Measurements from ENCODE around the gene ZNF10.

Gene ZNF10

DNA sequence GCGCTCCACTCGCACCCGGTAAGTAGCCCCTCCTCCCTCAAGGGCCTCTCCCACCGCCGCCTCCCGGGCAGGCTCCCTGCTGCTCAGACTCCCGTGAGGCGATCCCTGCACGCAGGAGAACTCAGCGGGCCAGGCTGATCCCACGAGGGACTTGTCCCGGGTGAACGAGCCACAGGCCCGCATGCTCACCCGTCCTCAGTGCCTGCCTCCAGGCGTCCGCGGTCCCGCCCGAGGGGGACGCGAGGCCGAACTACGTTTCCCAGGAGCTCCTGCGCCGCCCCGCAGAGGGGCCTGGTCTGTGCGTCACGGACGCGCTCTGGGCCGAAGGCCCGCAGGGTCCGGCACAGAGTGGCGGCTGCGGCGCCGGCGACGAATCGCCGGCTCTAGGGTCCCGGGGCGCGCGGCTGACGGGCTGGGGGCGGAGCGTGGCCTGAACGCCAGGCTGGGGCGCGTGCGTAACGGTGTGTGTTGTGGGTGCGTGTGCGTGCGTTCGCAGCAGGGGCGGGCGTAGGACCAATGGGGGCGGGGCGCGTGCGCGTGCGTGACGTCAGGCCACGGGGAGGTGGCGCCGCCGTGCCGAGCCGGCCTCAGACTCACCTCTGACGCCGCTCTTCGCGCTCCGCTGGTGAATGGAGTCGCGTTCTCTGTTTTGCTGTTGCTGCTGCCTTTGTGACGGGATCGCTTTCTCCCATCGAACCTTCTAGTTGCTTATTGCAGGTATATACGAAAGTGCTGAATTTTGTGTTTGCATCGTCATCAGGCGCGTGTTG lies at the start of gene ZNF10, which contains the start of gene ZNF891:
TSS of gene ZNF10 (plus strand) at position 590 of the 770 bp plus-strand sequence. CDS start 13,866 bp downstream, outside the sequence.
TSS of gene ZNF891 (minus strand) at position 237 of the 770 bp plus-strand sequence. CDS start 8,356 bp downstream, outside the sequence.
- peak; percentile 84 for DNase-seq (ENCODE audit: low spot score)

DNA sequence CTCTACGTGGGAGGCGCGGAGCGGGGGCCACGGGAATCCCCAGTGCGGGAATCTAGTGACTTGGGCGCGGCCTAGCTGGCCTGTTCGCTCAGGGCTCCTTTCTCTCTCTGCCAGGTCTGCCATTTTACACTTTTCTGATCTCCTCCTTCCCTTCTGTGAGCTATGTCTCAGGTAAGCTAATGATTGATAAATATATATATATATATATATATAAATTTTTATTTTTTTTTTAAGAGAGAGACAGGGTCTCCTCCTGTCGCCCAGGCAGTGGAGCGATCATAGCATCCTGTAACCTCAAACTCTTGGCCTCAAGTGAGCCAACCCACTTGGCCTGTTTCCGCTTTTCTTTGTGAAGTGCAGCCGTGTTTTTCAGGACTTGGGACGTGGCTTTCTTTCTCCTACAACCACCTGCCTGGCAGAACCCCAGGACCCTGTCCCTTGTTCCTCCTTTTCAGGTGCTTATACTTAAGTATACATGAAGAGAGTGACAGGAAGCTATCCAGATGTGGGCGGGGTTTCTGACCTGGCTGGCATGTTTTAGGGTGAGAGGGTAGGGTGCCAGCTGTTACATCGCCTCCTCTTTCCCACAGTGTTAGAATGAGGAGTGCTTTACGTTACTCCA lies 49.2 kb upstream of the ZNF10 start:
- no peak for DNase-seq (ENCODE audit: low spot score)

DNA sequence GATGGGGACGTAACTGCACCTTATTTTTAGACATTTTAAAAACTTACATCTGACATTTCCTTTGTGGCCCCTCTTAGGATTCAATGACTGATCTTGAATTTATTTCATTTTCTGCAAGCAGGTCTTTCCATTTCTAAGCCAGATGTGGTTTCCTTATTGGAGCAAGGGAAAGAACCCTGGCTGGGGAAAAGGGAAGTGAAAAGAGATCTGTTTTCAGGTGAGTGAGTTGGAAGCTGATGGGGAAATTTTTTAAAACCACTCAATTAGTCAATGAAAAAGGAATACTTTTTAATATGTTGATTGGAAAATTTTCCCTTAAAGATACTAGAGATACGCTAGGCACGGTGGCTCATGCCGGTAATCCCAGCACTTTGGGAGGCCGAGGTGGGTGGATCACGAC lies 47.1 kb upstream of the ZNF10 start:
- no peak for DNase-seq (ENCODE audit: low spot score)

DNA sequence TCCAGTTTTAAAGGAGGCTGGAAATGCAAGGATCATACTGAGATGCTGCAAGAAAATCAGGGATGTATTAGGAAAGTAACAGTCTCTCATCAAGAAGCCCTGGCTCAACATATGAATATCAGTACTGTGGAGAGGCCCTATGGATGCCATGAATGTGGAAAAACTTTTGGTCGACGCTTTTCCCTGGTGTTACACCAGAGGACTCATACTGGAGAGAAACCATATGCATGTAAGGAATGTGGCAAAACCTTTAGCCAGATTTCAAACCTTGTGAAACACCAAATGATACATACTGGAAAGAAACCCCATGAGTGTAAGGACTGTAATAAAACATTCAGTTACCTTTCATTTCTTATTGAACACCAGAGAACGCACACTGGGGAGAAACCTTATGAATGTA lies 24.8 kb upstream of the ZNF10 start:
- no peak for DNase-seq (ENCODE audit: low spot score)

DNA sequence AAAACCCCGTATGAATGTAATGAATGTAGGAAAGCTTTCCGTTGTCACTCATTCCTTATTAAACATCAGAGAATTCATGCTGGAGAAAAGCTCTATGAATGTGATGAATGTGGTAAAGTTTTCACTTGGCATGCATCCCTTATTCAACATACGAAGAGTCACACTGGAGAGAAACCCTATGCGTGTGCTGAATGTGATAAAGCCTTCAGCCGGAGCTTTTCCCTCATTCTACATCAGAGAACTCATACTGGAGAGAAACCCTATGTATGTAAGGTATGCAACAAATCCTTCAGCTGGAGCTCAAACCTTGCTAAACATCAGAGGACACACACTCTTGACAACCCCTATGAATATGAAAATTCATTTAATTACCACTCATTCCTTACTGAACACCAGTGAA lies 24.2 kb upstream of the ZNF10 start:
- no peak for DNase-seq (ENCODE audit: low spot score)

DNA sequence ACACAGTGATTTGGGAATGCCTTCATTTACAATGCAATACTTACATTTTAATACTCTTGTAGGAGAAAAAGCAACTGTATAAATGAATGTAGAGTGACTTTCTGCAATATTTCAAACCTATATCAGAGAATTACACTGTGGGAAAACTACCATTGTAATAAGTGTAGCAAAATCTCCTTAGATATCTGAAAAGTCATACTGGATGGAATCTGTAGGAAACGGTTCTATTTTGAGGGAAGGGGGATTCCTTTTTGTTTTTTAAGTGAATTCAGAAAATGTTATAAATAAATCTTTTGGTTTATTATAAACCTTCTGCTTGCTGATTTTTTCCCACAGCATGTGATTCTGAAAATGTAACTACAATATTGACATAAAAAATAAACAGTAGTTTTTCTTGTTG lies 23.3 kb upstream of the ZNF10 start:
- DNase-seq (ENCODE audit: low spot score): no peak

DNA sequence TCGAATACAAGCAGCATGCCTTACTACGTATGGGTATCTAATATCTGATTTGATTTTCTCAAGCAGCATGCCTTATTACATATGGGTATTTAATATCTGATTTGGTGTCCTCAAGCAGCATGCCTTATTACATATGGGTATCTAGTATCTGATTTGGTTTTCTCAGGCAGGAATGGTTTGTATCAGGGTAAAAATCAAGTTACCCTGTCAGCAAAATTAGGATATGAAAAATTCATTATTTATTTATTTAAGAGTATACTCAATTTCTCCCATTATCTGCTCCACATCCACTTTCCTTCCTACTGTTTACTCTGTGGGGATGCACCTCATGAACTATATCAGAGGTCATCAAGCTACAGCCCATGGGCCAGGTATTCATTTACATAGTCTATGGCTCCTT lies 22.3 kb upstream of the ZNF10 start:
- DNase-seq (ENCODE audit: low spot score): no peak

DNA sequence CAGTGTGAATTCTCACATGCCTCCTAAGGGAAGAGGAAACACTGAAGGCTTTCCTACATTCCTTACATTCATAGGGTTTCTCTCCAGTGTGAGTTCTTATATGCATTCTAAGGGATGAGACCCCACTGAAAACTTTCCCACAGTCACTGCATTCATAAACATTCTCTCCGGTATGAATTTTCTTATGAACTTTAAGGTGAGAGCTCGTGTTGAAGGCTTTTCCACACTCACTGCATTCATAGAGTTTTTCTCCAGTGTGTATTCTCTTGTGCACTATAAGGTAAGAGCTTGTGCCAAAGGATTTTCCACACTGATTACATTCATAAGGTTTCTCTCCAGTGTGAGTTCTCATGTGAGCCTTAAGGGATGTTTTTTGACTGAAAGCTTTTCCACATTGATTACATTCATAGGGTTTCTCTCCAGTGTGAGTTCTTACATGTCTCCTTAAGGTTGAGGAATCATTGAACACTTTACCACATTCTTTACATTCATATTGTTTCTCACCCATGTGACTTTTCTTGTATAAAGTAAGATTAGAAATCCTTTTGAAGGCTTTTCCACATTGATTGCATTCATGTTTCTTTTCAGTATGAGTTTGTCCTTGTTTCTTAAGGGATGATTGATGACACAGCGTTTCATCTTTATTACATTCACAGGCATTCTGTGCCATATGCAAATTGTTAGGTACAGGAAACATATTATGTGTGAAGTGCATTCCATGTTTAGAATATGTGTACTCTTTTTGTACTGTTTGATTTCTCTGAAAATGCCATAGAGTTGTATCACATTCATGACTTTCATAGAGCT lies 9.8 kb upstream of the ZNF10 start:
- no peak for DNase-seq (ENCODE audit: low spot score)

DNA sequence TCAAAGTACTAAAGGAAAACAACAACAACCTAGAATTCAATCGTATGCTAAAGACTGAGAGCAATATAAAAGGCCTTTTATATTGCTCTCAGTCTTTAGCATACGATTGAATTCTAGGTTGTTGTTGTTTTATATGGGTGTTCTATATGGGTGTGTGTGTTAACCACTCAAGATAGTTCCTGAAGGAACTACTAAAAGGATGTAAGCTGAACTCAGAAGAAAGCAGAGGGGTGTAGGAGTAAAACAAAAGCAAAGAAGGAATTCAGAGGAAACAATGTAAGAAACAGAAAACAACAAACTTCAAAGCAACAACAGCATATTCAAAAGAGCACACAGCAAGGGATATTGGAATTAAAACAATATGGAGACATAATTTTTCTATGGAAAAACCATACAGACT lies 5.8 kb upstream of the ZNF10 start:
- DNase-seq (ENCODE audit: low spot score): no peak

DNA sequence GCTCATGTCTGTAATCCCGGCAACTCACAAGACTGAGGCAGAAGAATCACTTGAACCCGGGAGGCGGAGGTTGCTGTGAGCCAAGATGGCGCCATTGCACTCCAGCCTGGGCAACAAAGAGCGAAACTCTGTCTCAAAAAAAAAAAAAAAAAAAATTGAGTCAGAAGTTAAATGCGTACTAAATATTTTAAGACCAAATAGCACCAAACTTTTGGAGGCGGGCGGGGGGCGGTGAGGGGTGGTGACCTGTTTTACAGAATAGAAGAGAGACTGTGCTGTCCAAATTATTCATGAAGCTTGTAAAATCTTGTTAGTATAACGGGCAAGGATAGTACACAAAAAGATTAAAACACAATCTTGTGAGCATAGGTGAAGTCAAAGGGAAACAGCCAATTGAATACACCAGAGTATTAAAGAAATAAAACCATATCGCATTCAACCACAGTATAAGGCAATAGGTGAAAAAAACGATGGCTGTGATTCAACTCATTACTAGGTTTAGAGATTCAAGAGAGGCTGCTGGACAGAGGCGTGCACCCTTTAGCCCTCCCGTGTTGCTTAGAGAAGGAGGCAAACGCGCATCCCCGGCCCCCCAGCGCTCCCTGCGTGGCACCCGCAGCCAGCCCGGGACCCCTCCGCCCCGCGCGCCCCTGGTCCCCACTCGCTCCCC lies 924 bp upstream of the ZNF10 start:
- no peak for DNase-seq (ENCODE audit: low spot score)

DNA sequence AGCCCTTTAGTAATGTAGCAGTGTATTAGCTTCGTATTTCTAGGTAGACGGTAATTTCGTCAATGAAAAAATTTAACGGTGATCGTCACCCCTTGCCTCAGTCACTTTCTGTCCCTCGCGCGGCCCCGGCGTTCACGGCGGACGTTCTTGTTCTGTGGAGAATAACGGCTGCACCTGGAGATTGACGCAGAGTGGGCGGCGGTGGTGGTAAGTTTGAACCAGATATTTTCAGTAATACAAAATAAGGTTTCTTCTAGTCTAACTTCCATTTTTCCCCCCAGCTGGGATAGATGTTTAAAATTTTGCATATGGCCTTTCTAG lies 341 bp downstream of the ZNF10 start:
- DNase-seq (ENCODE audit: low spot score): no peak

DNA sequence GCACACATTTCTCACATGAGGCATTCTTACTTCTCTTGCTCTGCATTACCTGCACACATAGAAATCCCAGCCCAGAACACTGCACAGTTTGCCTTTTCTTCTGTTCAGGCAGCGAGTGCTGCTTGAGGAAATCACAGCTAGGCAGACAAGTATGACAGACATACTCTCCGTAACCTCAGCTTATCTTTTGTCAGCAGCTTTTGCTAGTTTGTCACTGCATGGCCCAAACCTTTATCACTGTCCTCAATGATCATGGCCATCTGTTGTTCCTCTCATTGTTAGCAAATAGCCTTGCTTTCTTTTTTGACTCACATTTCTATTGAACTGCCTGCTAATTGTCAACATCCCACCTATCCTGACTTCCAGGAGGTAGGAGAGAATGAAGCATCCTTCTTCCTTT lies 5.3 kb downstream of the ZNF10 start:
- no peak for DNase-seq (ENCODE audit: low spot score)

DNA sequence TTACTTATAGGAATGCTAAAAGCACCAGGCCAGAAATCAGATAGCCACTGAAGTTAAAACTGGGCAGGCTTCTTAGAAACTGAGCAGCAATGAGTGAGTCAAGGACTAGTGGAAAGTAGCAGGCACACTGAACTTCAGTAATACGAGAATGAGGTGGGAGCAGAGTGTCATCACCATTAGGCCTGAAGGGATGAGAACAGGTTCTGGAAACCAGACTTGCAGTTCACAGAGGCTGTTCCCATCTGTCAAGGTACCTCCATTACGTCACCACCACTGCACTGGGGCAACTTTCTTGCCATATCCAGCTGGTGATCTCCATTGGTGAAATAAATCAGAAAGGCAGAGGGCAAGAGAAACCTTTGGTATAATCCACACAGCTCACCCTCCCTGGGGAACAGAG lies 15.6 kb downstream of the ZNF10 start:
- DNase-seq (ENCODE audit: low spot score): no peak

DNA sequence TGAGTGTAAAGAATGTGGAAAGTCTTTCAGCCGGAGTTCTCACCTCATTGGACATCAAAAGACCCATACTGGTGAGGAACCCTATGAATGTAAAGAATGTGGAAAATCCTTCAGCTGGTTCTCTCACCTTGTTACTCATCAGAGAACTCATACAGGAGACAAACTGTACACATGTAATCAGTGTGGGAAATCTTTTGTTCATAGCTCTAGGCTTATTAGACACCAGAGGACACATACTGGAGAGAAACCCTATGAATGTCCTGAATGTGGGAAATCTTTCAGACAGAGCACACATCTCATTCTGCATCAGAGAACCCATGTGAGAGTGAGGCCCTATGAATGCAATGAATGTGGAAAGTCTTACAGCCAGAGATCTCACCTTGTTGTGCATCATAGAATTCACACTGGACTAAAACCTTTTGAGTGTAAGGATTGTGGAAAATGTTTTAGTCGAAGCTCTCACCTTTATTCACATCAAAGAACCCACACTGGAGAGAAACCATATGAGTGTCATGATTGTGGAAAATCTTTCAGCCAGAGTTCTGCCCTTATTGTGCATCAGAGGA lies 25.8 kb downstream of the ZNF10 start:
- no peak for DNase-seq (ENCODE audit: low spot score)

DNA sequence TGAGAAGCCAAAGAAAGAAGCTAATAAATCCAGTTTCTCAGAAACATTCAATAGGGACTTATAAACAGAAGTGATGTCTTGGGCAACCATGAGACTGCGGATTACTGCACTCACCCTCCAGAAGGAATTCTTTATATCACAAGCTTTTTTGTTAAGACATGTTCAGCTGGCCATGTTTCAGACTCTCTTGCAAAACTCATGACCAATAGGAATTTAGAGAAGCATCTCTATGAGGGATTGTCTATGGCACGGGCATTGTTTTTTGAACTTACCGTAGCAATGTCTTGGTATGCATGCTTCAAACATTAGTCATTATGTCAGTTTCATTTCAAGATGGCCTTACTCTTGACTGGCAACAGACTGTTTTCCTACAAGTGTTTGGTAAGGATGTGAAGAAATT lies 35.3 kb downstream of the ZNF10 start:
- DNase-seq (ENCODE audit: low spot score): no peak

DNA sequence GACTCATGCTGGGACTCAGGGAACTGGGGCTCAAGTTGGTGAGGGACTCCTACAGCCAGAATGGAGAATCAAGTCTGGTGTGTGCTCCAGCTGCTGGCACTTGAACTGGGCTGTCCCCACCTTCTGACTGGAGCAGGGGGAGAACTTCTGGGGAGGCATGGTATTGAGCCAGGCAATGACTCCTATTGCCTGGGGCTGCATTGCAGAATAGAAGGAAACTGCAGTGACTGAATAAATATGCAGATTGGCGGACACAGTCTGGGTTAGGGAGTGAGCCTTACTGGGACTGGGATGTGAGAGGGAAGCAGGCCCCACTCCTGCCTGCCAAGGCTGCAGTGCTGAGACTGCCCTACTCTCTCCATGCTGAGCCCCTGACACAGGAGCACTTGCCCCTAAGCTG lies 42.1 kb downstream of the ZNF10 start:
- no peak for DNase-seq (ENCODE audit: low spot score)

DNA sequence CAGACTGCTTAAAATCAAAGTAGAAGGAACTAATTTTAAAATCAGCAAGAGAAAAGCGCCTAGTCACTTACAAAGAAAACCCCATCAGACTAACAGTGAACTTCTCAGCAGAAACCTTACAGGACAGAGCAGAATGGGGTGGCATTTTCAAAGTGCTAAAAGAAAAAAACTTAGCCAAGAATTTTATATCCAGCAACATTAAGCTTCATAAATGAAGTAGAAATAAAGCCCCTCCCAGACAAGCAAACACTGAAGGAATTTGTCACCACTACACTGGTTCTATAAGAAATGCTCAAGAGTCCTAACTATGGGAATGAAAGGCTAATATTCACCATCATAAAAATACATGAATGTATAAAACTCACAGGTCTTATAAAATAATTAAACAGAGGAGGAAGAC lies 44.5 kb downstream of the ZNF10 start:
- no peak for DNase-seq (ENCODE audit: low spot score)

DNA sequence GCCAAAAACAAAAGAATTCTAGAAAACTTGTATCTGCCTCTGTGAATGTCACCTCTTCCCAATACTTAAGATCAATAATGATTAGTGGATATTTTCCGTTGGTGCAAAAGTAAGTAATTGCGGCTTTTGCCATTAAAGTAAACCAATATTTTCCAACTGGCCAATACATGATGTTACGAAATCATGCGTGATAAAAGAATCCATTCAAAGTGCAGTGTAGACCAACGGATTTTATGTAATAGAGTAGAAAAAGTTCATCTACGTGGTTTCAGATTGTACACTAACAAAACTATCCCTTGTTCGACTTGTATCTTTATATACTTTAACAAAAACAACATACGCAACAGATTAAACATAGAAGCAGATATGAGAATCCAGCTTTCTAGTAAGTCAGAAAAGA lies 50.2 kb downstream of the ZNF10 start:
- no peak for DNase-seq (ENCODE audit: low spot score)

DNA sequence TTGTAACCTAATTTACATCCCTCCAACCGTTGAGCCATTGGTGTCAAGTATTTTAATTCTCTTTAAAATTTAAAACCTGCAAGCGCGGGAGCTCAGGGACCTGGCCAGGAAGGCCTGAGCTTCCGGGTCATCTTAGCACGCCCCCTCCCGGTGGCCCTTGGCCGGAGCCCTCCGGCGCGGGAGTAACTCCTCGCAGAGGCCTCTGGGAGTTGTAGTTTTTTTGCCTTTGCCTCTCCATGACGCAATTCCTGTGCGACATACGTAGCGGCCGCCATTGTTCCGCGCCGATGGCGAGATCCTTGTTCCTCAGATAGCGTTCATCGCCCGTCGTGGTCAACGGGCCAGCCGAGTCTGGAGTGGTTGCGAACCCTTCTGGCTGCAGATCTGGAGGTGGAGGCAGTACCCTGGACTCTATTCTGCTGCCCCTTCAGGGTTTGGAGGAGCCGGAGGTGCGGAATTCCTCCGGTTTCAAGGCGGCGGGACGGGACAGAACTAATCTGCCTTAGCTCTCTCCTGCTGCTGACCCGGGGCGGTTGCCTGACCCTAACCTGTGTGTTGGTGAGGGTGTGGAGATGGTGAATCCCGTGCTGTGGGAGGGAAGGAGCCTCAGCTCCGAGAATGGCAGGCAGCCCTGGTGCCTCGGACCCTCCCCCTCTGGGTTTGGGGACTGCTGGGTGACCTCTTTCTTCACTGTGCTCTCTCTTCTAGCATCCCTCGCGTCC lies 51.0 kb downstream of the ZNF10 start, which contains the start of gene ZNF268:
TSS of gene ZNF268 (plus strand) at position 258 of the 722 bp plus-strand sequence. CDS start 503 bp downstream, outside the sequence.
- DNase-seq (ENCODE audit: low spot score): peak; percentile 83

DNA sequence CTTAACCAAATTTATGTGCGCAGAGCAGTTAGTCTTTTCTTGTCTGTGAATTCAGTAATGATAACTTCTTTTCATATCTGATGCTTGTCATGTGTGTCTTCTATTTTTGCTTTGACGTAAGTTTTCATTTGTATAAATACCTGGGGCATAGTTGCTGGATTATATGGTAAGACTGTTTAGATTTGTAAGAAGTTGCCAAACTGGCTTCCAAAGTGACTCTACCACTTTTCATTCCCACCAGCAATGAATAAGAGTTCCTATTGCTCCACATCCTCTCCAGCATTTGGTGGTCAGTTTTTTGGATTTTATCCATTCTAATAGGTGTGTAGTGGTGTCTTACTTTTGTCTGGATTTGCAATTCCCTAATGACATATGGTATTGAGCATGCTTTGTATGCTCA lies 59.7 kb downstream of the ZNF10 start:
- DNase-seq (ENCODE audit: low spot score): no peak

DNA sequence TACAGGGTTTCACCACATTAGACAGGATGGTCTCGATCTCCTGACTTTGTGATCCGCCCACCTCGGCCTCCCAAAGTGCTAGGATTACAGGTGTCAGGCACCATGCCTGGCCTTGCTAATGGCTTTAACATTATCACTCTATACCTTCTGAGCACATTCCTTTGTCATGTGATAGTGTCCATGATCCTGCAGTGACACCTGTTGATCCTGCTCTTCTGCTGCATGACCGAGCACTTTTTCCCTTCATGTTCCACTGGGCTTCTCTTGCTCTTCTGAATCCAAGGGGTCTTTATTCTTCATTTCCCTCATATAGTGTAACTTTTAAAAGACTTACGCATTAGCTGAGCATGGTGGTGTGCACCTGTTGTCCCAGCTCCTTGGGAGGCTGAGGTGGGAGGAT lies 62.4 kb downstream of the ZNF10 start:
- DNase-seq (ENCODE audit: low spot score): no peak
